ENCODE results near the gene MGAT4A.

- TF ChIP-seq CTCF (IDR thresholded peaks at IDR 0.05) = no peak
- TF ChIP-seq EZH2 (IDR thresholded peaks at IDR 0.05; ENCODE audit: borderline replicate concordance, insufficient read depth, low read depth, low read length, poor library complexity, severe bottlenecking) = no peak
These were observed 38.6 kb downstream of the MGAT4A start for GRCh38 chr2:98692090-98693054.
